Stimulated activated CD8-positive, alpha-beta memory T cell treated with anti-CD3 and anti-CD28 coated beads, Interleukin-15, amount 100 ng/mL, for 48 hours (primary cell): ENCODE results near the gene HLF.
"Not testable (repeated sequence)": the region's sequence is repeated elsewhere in the genome, so short reads cannot be mapped to it uniquely, and the experiment has no call there.

Experiments used
- DNase-seq, 2 donors: peaks; one replicate each; pipeline ENCODE4 v3.0.0-alpha.2; 2020; ENCODE audit warnings: low read depth in 2 of 2

HLF gene

GRCh38 chr17:55327225-55328088 lies 62.7 kb downstream of the HLF start:
- no peak for DNase-seq

- DNase-seq = not testable (repeated sequence)
Observed at GRCh38 chr17:55328514-55328913, 63.8 kb downstream of the HLF start.

GRCh38 chr17:55330344-55330933 lies 65.7 kb downstream of the HLF start:
- DNase-seq = no peak

- DNase-seq = no peak
Observed at GRCh38 chr17:55332296-55333041, 67.7 kb downstream of the HLF start.

GRCh38 chr17:55334285-55334684 lies 69.5 kb downstream of the HLF start:
- DNase-seq = no peak

- DNase-seq = no peak
Observed at GRCh38 chr17:55334881-55335540, 70.3 kb downstream of the HLF start.

- DNase-seq = no peak
Observed at GRCh38 chr17:55335625-55336024, 70.9 kb downstream of the HLF start.

- no peak for DNase-seq
Observed at GRCh38 chr17:55336426-55336825, 71.7 kb downstream of the HLF start.

- DNase-seq = no peak
Observed at GRCh38 chr17:55340176-55340575, 75.4 kb downstream of the HLF start.

- no peak for DNase-seq
Observed at GRCh38 chr17:55340686-55341085, 75.9 kb downstream of the HLF start.

GRCh38 chr17:55341432-55341831 lies 76.7 kb downstream of the HLF start:
- no peak for DNase-seq

- no peak for DNase-seq
Observed at GRCh38 chr17:55342800-55343585, 78.2 kb downstream of the HLF start.

GRCh38 chr17:55343900-55344513 lies 79.2 kb downstream of the HLF start:
- DNase-seq = no peak

GRCh38 chr17:55344514-55344997 lies 79.8 kb downstream of the HLF start:
- no peak for DNase-seq

- DNase-seq = no peak
Observed at GRCh38 chr17:55345132-55345531, 80.4 kb downstream of the HLF start.

GRCh38 chr17:55346658-55347057 lies 81.9 kb downstream of the HLF start:
- no peak for DNase-seq

GRCh38 chr17:55347341-55347740 lies 82.6 kb downstream of the HLF start:
- DNase-seq = no peak

GRCh38 chr17:55348749-55349354 lies 84.1 kb downstream of the HLF start:
- no peak for DNase-seq

GRCh38 chr17:55350825-55351205 lies 86.1 kb downstream of the HLF start:
- no peak for DNase-seq

- DNase-seq = no peak
Observed at GRCh38 chr17:55351226-55351625, 86.5 kb downstream of the HLF start.
